NB4 (cell line): ENCODE results near the gene SSTR1.

Source experiments
- CTCF ChIP-seq: IDR thresholded peaks from one replicate; pipeline ENCODE4 v1.5.1; 2012; ENCODE audit warnings: low read depth, low read length
- POLR2A ChIP-seq: IDR thresholded peaks from 2 replicates; pipeline ENCODE4 v1.6.1; 2011; ENCODE audit warnings: mild to moderate bottlenecking; ENCODE audit not compliant: insufficient read length; ENCODE audit errors: extremely low read depth

GRCh38 chr14:38243696-38244240 lies 36.1 kb downstream of the SSTR1 start:
- no peak for TF ChIP-seq CTCF
- TF ChIP-seq POLR2A = no peak
